GM15510 (cell line): Measurements from ENCODE around the gene PMPCA.

Experiments
- POLR2A ChIP-seq: IDR thresholded peaks from 3 replicates; pipeline ENCODE4 v1.6.1; 2011; ENCODE audit warnings: borderline replicate concordance; ENCODE audit not compliant: insufficient read length; ENCODE audit errors: extremely low read depth

Gene PMPCA

DNA sequence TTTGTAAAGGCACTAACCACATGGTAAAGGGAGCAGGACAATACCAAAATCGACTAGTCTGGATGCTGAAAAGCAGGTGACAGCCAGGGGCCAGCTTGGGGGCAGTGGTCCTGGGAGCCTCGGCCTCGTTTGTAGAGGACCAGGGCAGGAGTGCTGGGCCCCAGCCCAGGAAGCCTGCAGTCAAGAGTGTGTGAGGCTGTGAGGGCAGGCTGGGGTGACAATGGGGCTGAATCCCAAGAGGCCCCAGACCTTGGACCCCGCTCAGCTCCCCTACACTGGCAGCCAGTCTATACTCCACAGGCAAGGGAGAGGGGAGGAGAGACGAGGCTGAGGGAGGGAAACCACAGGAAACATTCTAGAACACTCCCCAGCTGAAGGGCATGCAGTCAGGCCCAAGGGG is 31.8 kb downstream of the PMPCA start:
- no peak for TF ChIP-seq POLR2A

DNA sequence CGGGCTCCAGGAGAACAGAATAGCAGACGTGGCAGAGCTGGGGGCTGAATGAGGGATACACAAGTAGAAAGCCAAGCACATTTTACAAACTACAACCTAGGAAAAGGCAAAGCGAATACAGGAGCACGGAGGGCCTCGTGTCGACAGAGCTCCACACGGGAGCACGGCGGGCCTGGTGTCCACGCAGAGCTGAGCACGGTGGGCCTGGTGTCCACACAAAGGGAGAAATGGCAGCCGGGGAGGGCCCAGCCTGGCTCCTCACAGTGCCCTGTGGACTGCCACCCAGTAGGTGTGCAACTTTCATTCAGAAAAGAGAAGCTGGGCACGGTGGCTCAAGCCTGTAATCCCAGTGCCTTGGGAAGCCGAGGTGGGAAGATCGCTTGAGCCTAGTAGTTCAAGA is 32.6 kb downstream of the PMPCA start:
- no peak for TF ChIP-seq POLR2A

DNA sequence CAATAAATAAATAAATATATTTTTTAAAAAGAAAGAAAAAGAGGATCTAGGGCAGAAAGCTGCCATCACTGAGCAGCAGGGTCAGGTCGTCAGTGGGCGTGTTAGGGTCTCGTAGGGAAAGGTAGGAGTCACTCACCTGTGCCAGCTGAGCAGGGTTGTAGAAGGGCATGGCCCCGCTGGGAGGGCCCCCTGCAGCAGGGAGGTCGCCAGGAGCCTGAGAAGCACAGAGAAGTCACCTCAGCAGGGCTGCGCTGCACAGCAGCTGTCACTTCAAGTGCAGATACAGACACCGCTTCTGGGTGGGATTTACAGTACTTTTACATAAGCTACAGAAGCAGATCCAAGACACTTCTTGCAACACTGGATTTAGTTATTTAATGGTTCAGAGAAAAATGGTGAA is 33.2 kb downstream of the PMPCA start:
- no peak for TF ChIP-seq POLR2A

DNA sequence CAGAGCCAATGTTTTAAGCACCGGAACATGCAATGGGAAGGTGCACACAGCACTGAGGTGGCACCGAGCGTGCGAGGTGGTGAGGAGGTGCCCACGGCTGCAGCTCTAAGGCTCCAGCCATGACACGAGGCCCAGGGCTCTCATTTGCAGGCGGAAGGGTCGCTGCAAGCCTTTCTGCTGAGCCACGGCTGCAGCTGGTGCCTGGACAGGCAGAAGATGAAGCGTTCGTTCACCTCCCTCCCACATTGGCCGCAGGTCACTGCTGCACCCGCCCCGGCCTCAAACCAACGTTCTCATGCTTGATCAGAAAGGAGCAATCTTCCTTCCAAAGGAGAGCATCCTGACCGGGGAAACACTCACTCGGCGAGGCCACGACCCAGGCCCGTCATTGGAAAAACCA is 33.6 kb downstream of the PMPCA start:
- TF ChIP-seq POLR2A = no peak

DNA sequence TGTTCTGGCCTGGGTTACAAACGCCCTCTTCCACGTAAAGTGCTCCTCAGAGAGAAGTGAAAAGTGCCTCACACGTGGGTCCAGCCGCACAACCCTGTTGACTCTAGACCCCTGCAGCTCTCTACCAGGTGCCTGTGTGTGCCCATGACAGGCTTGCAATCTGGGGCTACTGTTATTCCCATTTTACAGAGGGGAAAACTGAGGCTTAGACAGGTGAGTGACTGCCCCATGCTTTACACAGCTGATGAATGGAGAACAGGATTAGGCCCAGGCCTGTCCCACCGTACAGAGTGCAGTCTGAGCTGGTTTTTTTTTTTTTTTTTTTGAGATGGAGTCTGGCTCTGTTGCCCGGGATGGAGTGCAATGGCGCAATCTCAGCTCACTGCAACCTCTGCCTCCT is 35.3 kb downstream of the PMPCA start:
- no peak for TF ChIP-seq POLR2A

DNA sequence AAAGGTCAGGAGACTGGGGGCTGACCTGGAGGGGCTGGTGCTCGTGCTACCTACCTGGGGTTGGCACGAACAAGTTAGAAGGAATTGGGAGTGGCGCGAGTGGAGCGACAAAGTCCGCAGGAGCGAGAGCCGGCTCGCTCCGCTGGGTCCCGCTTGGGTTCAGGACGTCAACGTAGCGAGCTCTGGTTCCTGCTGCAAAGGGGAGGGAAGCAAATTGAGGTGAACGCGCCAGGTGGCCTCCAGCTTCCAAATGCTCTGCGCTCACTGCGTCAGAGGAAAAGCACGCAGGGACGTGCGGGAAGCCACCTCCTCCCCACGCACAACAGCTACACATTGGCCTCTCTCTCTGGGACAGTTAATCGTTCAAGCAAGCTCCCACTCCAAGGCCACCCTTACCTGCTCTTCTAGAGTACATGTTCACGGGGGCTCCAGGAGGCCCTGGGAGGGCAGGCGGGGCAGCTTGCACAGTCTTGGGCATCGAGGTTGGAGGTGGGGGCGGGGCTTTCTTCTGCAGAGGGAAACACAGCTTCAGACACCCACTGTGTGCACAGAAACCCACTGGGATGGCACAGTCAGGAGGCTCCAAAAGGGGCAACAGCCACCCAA is 36.8 kb downstream of the PMPCA start:
- TF ChIP-seq POLR2A = no peak

DNA sequence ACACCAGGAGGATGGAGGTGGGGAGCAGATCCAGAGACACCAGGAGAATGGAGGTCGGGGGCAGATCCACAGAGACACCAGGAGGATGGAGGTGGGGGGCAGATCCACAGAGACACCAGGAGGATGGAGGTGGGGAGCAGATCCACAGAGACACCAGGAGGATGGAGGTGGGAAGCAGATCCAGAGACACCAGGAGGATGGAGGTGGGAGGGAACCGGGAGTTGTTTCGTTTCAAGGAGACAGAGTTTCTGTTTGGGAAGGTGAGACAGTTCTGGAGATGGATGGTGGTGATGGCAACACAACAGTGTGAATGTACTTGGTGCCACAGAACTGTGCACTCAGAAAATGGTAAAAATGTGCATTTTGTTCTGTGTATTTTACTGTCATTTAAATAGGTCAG is 38.2 kb downstream of the PMPCA start:
- TF ChIP-seq POLR2A = no peak

GRCh38 chr9:136451221-136451877 is 40.9 kb downstream of the PMPCA start:
- TF ChIP-seq POLR2A = no peak

DNA sequence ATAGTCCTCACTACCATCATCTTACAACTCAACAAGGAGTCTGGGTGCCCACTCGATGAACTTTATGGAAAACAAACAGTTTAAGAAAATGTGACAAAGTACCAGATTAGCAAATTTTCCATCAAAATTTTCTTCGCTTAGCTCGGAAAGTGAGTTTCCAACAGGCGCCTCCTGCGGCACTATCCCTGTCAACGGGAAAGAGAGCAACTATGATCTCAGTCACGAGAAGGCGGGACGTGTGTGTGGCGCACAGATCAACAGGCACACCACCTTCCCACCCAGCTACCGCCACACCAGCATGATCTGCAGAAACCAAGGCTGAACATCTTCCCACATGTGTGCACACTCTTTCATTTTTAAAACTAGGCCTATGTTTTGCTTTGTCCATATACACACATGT is 42.9 kb downstream of the PMPCA start:
- no peak for TF ChIP-seq POLR2A

DNA sequence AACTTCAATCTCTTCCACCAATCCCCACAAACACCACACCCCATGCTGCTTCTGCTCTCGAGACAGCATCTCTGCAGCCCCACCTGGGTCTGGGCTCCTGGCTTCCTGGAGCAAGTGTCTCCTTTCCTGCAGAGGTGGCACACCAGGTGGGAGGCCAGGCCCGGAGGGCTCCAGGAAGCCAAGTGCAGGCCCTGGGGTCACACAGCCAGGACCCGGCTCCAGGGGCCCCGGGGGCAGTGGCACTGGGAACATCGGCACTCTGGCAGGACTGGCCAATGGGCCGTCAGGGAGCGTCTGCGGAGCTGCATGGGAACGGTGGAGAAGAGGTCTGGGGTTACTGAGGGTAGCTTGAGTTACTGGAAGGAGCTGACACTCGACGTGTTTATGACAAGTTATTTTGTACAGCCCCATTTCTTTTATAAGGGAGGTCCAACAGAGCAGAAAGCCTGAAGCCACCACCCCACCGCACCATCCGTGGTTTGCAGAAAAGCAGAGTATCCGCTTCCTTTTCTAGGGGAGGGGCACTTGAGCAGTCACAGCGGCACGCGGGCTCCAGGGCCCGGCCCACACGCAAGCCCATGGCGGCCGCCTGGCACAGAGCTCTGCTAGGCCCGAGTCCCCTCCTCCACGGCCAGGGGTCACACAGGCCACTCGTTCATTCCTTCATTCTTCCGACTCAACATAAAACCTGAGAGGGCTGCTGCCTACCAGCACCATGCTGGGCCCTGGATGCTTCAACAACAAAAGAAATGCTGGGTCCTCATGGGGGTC is 43.8 kb downstream of the PMPCA start:
- no peak for TF ChIP-seq POLR2A

DNA sequence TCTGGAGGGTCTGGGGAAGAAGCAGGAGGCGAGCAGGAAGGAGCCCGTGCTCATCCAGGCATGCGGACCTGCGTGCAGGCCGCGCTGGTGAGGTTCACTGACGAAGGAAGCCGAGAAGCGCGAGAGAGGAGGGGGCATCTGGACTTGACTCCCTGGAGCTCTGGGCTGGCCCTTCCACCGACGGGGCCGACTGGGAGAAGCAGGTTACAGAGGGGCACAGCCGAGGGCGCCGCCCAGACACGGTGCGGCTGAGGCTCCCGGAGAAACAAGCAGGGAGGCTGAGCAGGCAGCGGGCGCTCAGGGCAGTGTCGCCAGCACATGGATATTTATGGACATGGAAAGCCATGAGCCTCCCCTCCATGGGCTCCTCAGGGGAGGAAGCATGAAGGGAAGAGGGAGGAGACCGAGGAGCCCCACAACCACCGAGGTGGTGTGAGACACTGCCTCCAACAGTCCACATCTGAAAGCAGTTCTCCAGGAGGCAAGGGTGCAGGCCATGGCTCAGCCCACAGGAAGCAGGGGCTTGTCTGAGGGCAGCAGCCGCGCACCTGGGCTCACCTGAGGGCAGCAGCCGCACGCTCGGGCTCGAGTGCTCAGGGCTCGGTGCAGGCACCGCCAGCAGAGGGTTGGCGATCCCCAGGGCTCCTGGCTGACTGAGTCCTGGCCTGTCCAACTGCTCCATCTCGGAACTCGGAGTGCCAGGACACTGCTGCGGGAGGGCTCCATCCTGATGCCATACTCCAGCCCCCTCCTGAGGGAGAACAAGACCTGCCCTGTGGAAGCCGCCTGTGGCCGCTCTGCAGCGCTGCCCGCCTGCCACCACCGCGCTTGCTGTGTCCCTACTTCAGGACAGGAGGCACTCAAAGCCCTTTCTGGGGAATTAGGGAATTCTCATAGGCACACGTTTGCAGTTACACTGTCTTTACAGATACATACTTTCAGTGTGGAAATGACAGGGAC is 44.9 kb downstream of the PMPCA start:
- TF ChIP-seq POLR2A = no peak

GRCh38 chr9:136456258-136456657 is 45.8 kb downstream of the PMPCA start:
- no peak for TF ChIP-seq POLR2A

DNA sequence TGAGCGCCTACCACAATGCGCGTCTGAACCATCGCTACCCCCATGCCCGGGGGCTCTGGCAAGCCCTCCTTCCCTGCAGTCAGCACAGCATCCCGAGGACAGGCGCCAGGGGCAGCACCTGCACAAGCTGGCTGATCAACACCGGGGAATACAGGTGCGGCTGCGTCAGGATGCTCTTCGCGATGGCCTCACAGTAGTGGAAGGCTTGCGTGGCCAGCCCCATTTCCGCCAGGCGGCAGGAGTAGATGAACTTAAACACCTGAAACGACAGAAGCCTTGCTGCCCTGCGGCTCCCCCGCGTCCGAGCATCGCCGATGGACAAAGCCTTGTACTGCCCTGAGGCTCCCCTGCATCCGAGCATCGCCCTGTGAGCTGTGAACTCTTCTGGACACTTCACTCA is 46.9 kb downstream of the PMPCA start:
- no peak for TF ChIP-seq POLR2A

GRCh38 chr9:136459425-136459824 is 49.0 kb downstream of the PMPCA start:
- TF ChIP-seq POLR2A = no peak
